HepG2 (cell line): Measurements from ENCODE around the gene SLC16A9. TPM values are rescaled to one million over a fixed set of nuclear protein-coding genes. Genes with fewer than 3 reads are reported as not detected.
A peak's percentile ranks its signal among the peaks of the same experiment; 100 is the strongest.

Source experiments
- ATF7-NPFF ChIP-seq: sonication (generic); formaldehyde crosslinking; IDR thresholded peaks from 2 replicates; pipeline ENCODE4 v1.8.1; 2023; ENCODE audit warnings: mild to moderate bottlenecking, low read depth, missing genetic modification reagents, moderate library complexity
- ELF3 ChIP-seq: IDR thresholded peaks from 2 replicates; pipeline ENCODE4 v1.6.1; 2016; ENCODE audit warnings: missing genetic modification reagents, missing compliant biosample characterization
- HCFC1 ChIP-seq: fragments of 150-350 bp; IDR thresholded peaks from 2 replicates; pipeline ENCODE4 v1.6.1; 2014; ENCODE audit warnings: low read depth, low read length
- HMGA1 ChIP-seq: sonication (generic); formaldehyde crosslinking; conservative IDR thresholded peaks from 2 replicates; pipeline ENCODE4 v1.4.0; 2020; ENCODE audit warnings: missing genetic modification reagents
- NR2F2 ChIP-seq: IDR thresholded peaks from 2 replicates; pipeline ENCODE4 v1.6.1; 2012; ENCODE audit warnings: low read depth, inconsistent platforms, borderline replicate concordance
- NR2F6 ChIP-seq, 2 experiments: IDR thresholded peaks; 2 replicates each; pipeline ENCODE4 v1.6.1; 2016; ENCODE audit warnings: antibody characterized with exemption in 1 of 2, mild to moderate bottlenecking in 1 of 2
- NR3C1 ChIP-seq: sonication (generic); formaldehyde crosslinking; IDR thresholded peaks from 2 replicates; pipeline ENCODE4 v1.4.0; 2020; ENCODE audit warnings: missing genetic modification reagents
- REXO4 ChIP-seq: sonication (generic); formaldehyde crosslinking; IDR thresholded peaks from 2 replicates; pipeline ENCODE4 v1.8.0; 2022; ENCODE audit warnings: missing genetic modification reagents, mild to moderate bottlenecking, borderline replicate concordance
- SALL1 ChIP-seq: sonication (generic); formaldehyde crosslinking; IDR thresholded peaks from 2 replicates; pipeline ENCODE4 v1.8.0; 2022; ENCODE audit warnings: mild to moderate bottlenecking, missing genetic modification reagents
- SATB2 ChIP-seq: sonication (generic); formaldehyde crosslinking; IDR thresholded peaks from 2 replicates; pipeline ENCODE4 v1.5.0; 2020; ENCODE audit warnings: missing genetic modification reagents
- SMC3 ChIP-seq: IDR thresholded peaks from 2 replicates; pipeline ENCODE4 v1.6.1; 2011; ENCODE audit warnings: low read length, improper control_type of control experiment
- U2AF1 ChIP-seq: fragments of 200-400 bp; formaldehyde crosslinking; optimal IDR thresholded peaks from 2 replicates; pipeline ENCODE3; 2017; ENCODE audit warnings: mild to moderate bottlenecking, low read depth, low read length
- ZBTB7B ChIP-seq: sonication (generic); formaldehyde crosslinking; IDR thresholded peaks from 2 replicates; pipeline ENCODE4 v1.4.0; 2020; ENCODE audit warnings: missing genetic modification reagents
- ZNF256 ChIP-seq: sonication (generic); formaldehyde crosslinking; conservative IDR thresholded peaks from 2 replicates; pipeline ENCODE4 v1.4.0; 2020; ENCODE audit warnings: missing genetic modification reagents
- ZNF350 ChIP-seq: sonication (generic); formaldehyde crosslinking; IDR thresholded peaks from 2 replicates; pipeline ENCODE4 v1.4.0; 2020; ENCODE audit warnings: mild to moderate bottlenecking, low read depth, missing genetic modification reagents, borderline replicate concordance
- ZNF432 ChIP-seq: sonication (generic); formaldehyde crosslinking; IDR thresholded peaks from 2 replicates; pipeline ENCODE4 v1.5.0; 2020; ENCODE audit warnings: missing genetic modification reagents, mild to moderate bottlenecking, borderline replicate concordance
- ZNF564 ChIP-seq: sonication (generic); formaldehyde crosslinking; IDR thresholded peaks from 2 replicates; pipeline ENCODE4 v1.8.1; 2023; ENCODE audit warnings: mild to moderate bottlenecking, missing genetic modification reagents
- ZNF577 ChIP-seq: sonication (generic); formaldehyde crosslinking; IDR thresholded peaks from 2 replicates; pipeline ENCODE4 v1.4.0; 2020; ENCODE audit warnings: mild to moderate bottlenecking, low read depth, missing genetic modification reagents, borderline replicate concordance
- ZNF598 ChIP-seq: sonication (generic); formaldehyde crosslinking; IDR thresholded peaks from 2 replicates; pipeline ENCODE4 v1.5.1; 2020; ENCODE audit warnings: mild to moderate bottlenecking, missing genetic modification reagents, borderline replicate concordance
- ZNF652 ChIP-seq: IDR thresholded peaks from 2 replicates; pipeline ENCODE4 v1.6.1; 2016; ENCODE audit warnings: low read depth, borderline replicate concordance
- ZNF772 ChIP-seq: sonication (generic); formaldehyde crosslinking; IDR thresholded peaks from 2 replicates; pipeline ENCODE4 v1.5.0; 2020; ENCODE audit warnings: mild to moderate bottlenecking, missing genetic modification reagents
- ZNF792 ChIP-seq: IDR thresholded peaks from 2 replicates; pipeline ENCODE4 v1.6.1; 2016
- ZNF878 ChIP-seq: sonication (generic); formaldehyde crosslinking; IDR thresholded peaks from 2 replicates; pipeline ENCODE4 v1.8.1; 2023; ENCODE audit warnings: mild to moderate bottlenecking, missing genetic modification reagents, moderate library complexity
- ZSCAN9 ChIP-seq: IDR thresholded peaks from 2 replicates; pipeline ENCODE4 v1.6.1; 2016; ENCODE audit warnings: borderline replicate concordance
- polyA plus RNA-seq, 8 experiments: library from polyadenylated mRNA; depleted of rRNA in 3 of 8; stranded (reverse) in 7 of 8; unstranded in 1 of 8; fragments of >200 nt; fragmentation: Illumina TruSeq in 4 of 8; extraction: Trizol in 4 of 8; gene quantifications; 2 replicates each; pipeline versions ENCODE4 v1.2.1 to v1.2.3, GENCODE V29; 2011 to 2016; ENCODE audit warnings: low read depth in 4 of 8, missing spikeins in 1 of 8, mixed read lengths in 1 of 8; ENCODE audit not compliant: insufficient read depth in 1 of 8
- total RNA-seq, 5 experiments: library from RNA; depleted of rRNA; stranded (reverse); fragments of >200 nt; fragmentation: Illumina TruSeq; extraction: Trizol; gene quantifications; 2 replicates each; pipeline ENCODE4 v1.2.3, GENCODE V29; 2016; ENCODE audit warnings: low read depth in 1 of 5
- TF ChIP-seq, protein P1 (sequence below): sonication (generic); formaldehyde crosslinking; IDR thresholded peaks from 2 replicates; pipeline ENCODE4 v1.5.0; 2020; ENCODE audit warnings: missing genetic modification reagents
- TF ChIP-seq, protein P2 (sequence below): IDR thresholded peaks from 2 replicates; pipeline ENCODE4 v1.6.1; 2016; ENCODE audit warnings: missing genetic modification reagents, missing compliant biosample characterization
- TF ChIP-seq, protein P3 (sequence below): sonication (generic); formaldehyde crosslinking; IDR thresholded peaks from 2 replicates; pipeline ENCODE4 v1.5.0; 2020; ENCODE audit warnings: missing genetic modification reagents
- TF ChIP-seq, protein P4 (sequence below): sonication (generic); formaldehyde crosslinking; IDR thresholded peaks from 2 replicates; pipeline ENCODE4 v1.4.0; 2020; ENCODE audit warnings: missing genetic modification reagents, low read depth, mild to moderate bottlenecking, borderline replicate concordance
- TF ChIP-seq, protein P5 (sequence below): sonication (generic); formaldehyde crosslinking; IDR thresholded peaks from 2 replicates; pipeline ENCODE4 v1.4.0; 2020; ENCODE audit warnings: mild to moderate bottlenecking, missing genetic modification reagents

SLC16A9 gene
- total and polyA plus RNA-seq, 2 of the 13 experiments (the other 11 are each of a cell fraction or from before 2014, with no cell fraction given), result 0.01 to 0.09 TPM

DNA sequence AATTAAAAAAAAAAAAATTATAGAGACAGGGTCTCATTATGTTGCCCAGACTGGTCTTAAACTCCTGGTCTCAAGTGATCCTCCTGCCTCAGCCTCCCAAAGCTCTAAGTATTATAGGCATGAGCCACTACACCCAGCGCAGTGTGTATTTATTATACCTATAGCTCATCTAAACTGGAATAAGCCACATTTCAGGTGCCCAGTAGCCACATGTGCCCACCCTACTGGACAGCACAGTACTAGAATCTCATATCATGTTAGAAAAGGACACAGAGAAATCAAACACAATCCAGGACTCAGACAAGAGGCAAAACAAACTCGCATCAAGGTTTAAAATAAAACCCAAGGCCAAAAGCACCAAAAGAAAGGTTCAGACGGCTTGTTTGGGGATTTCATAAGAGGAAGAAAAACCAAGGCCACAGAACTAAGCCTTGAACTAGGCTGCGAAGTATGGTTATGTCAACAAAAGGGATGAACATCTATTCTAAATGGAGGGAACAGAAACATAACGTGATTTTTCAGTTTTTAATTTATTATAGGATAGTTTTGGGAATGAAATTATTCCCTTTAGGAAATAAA, 32.3 kb downstream of the SLC16A9 start (continued):
- TF ChIP-seq, protein P1, sequence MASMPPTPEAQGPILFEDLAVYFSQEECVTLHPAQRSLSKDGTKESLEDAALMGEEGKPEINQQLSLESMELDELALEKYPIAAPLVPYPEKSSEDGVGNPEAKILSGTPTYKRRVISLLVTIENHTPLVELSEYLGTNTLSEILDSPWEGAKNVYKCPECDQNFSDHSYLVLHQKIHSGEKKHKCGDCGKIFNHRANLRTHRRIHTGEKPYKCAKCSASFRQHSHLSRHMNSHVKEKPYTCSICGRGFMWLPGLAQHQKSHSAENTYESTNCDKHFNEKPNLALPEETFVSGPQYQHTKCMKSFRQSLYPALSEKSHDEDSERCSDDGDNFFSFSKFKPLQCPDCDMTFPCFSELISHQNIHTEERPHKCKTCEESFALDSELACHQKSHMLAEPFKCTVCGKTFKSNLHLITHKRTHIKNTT (CRISPR knock-in tag), result no peak
- TF ChIP-seq SATB2 (CRISPR knock-in tag) (no peak), SALL1 (peak; percentile 64; the same call in 1 of the 2 replicates), NR3C1 (CRISPR knock-in tag) (no peak), ZSCAN9 (CRISPR knock-in tag) (0 out of 2 replicates have a peak, but pooled peaks have one; percentile 34), ELF3 (CRISPR knock-in tag) (peak; percentile 67), ZNF432 (CRISPR knock-in tag) (no peak), ZNF256 (CRISPR knock-in tag) (no peak), ZNF652 (CRISPR knock-in tag) (no peak), ZNF598 (CRISPR knock-in tag) (no peak), U2AF1 (no peak), SMC3 (no peak), ZNF577 (CRISPR knock-in tag) (no peak), NR2F2 (no peak), HMGA1 (CRISPR knock-in tag) (no peak), NR2F6 (IDR thresholded peaks at IDR 0.05) (peak; percentile 14; the same call in 1 of the 2 replicates), NR2F6 (CRISPR knock-in tag; IDR thresholded peaks at IDR 0.05) (peak; percentile 25; the same call in 1 of the 2 replicates), REXO4 (CRISPR knock-in tag) (no peak), ATF7-NPFF (CRISPR knock-in tag) (no peak), HCFC1 (no peak), ZNF878 (no peak), ZNF792 (no peak), ZNF772 (no peak), ZNF350 (CRISPR knock-in tag) (no peak), ZBTB7B (CRISPR knock-in tag) (peak; percentile 49; the same call in 1 of the 2 replicates), ZNF564 (CRISPR knock-in tag) (no peak)
- TF ChIP-seq, protein P2, sequence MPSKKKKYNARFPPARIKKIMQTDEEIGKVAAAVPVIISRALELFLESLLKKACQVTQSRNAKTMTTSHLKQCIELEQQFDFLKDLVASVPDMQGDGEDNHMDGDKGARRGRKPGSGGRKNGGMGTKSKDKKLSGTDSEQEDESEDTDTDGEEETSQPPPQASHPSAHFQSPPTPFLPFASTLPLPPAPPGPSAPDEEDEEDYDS (CRISPR knock-in tag), result no peak
- TF ChIP-seq, protein P3, sequence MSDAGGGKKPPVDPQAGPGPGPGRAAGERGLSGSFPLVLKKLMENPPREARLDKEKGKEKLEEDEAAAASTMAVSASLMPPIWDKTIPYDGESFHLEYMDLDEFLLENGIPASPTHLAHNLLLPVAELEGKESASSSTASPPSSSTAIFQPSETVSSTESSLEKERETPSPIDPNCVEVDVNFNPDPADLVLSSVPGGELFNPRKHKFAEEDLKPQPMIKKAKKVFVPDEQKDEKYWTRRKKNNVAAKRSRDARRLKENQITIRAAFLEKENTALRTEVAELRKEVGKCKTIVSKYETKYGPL (CRISPR knock-in tag), result no peak
- TF ChIP-seq, protein P4, sequence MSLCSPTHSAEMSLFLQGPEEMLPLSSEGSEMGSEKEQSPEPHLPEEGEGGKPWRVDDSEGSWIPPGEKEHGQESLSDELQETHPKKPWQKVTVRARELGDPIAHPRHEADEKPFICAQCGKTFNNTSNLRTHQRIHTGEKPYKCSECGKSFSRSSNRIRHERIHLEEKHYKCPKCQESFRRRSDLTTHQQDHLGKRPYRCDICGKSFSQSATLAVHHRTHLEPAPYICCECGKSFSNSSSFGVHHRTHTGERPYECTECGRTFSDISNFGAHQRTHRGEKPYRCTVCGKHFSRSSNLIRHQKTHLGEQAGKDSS (CRISPR knock-in tag), result no peak
- TF ChIP-seq, protein P5, sequence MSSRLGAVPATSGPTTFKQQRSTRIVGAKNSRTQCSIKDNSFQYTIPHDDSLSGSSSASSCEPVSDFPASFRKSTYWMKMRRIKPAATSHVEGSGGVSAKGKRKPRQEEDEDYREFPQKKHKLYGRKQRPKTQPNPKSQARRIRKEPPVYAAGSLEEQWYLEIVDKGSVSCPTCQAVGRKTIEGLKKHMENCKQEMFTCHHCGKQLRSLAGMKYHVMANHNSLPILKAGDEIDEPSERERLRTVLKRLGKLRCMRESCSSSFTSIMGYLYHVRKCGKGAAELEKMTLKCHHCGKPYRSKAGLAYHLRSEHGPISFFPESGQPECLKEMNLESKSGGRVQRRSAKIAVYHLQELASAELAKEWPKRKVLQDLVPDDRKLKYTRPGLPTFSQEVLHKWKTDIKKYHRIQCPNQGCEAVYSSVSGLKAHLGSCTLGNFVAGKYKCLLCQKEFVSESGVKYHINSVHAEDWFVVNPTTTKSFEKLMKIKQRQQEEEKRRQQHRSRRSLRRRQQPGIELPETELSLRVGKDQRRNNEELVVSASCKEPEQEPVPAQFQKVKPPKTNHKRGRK (CRISPR knock-in tag), result no peak
